Measurements from ENCODE around the gene AURKA. TPM values are rescaled to one million over a fixed set of nuclear protein-coding genes. Genes with fewer than 3 reads are reported as not detected.

The AURKA gene
- total RNA-seq, 2 donors from 2014 or later: 110 to 142 TPM

DNA sequence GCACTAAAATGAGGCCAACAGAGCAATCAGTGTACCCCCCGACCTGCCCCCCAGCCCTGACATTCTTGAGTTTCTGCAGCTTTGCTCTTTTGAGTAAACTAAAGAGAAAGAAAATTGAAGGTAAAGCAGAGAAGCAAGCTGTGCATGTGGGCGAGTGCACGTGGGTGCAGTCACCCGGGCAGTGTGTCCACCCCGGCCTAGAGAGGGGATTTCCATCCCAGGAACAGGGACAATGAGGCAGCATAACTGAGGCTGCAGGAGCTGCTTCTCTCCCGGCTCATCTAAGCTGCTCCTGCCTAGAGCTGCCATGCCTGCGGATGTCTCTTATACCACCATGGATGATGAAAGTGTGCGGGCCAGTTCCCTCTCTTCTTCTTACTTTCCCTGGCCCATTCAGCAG, 36.9 kb upstream of the AURKA start:
- H3K27me3 Mint-ChIP-seq (ENCODE audit: low read depth): no peaks in the 10 kb centered on the region
- ATAC-seq (replicated peaks in 1 of 2): no peak
- H3K9me3 Mint-ChIP-seq: no peaks in the 10 kb centered on the region
- H3K36me3 Mint-ChIP-seq (ENCODE audit: insufficient read depth in 2 of 2): peaks cover 0 to 5% of the 10 kb centered on the region in 2 donors
- peak overlapping the region; percentile 64 to 66 for H3K4me3 Mint-ChIP-seq
- DNase-seq: no peak
- peaks cover 56% of the 10 kb centered on the region for H3K4me1 Mint-ChIP-seq (ENCODE audit: low read depth)
- H3K27ac Mint-ChIP-seq: peak overlapping the region; percentile 91

DNA sequence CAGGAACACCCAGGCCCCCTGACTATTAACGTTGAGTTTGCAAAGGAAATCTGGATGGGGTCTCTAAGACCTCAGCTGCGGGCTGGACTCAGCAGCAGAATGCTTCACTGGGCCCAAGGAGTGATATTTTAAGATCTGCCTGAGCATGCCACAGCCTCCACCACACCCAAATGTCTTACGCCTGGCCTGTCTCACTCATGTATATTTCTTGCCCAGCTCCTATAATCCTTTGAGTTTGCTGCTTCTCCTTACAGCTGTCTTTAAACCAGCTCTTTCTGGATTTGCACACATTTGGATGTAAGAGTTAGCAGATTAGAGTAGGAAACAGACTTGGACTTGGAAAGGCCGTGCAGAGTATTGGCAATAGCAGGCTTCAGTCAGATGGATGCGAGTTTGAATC, 36.4 kb upstream of the AURKA start:
- peaks cover 0 to 5% of the 10 kb centered on the region in 2 donors for H3K36me3 Mint-ChIP-seq (ENCODE audit: insufficient read depth in 2 of 2)
- H3K4me1 Mint-ChIP-seq (ENCODE audit: low read depth): peaks cover 53% of the 10 kb centered on the region
- no peak overlapping the region for H3K4me3 Mint-ChIP-seq
- no peak for ATAC-seq (replicated peaks in 1 of 2)
- no peaks in the 10 kb centered on the region for H3K27me3 Mint-ChIP-seq (ENCODE audit: low read depth)
- DNase-seq: no peak
- peak overlapping the region; percentile 35 for H3K27ac Mint-ChIP-seq
- H3K9me3 Mint-ChIP-seq: no peaks in the 10 kb centered on the region

DNA sequence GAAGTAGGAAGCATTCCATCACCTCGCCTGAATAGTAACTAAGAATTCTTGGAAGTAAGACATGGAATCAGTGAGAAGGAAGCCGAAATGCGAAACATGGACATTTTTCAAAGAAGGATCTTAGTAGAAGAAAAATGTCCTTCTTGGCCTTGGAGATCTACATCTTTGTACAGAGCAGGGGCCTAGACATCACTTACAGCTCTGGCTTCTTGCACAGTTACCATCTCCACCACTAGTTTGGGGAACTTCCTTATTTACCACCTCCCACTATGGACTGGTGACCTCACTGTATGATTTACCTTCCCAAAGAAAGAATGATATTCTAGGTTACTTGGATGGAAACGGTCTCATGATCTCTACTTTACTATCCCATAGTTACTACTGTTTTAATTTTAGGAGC, 35.8 kb upstream of the AURKA start:
- ATAC-seq (replicated peaks in 1 of 2) (no peak), DNase-seq (no peak)
- Mint-ChIP-seq H3K4me1 (ENCODE audit: low read depth) (peaks cover 51% of the 10 kb centered on the region), H3K36me3 (ENCODE audit: insufficient read depth in 2 of 2) (peaks cover 0 to 5% of the 10 kb centered on the region in 2 donors), H3K4me3 (peak overlapping the region in 1 of 2 donors; percentile 8), H3K27me3 (ENCODE audit: low read depth) (no peaks in the 10 kb centered on the region), H3K27ac (peak overlapping the region; percentile 2), H3K9me3 (no peaks in the 10 kb centered on the region)

DNA sequence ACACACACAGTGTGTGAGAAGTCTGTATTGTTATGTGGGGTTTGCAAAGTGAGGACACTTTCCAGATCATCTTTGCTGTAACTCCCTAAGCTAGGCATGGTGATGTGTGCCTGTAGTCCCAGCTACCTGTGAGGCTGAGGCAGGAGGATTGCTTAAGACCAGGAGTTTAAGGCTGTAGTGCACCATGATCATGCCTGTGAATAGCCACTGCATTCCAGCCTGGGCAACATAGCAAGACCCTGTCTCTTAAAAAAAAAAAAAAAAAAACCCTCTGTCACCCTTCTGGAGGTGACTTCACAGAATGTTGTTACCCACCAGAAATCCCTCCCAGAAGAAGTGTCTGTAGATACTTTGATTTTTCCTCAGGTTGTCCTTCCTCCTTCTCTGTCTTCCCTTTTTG, 34.9 kb upstream of the AURKA start:
- Mint-ChIP-seq H3K27me3 (ENCODE audit: low read depth) (no peaks in the 10 kb centered on the region), H3K27ac (no peak overlapping the region), H3K36me3 (ENCODE audit: insufficient read depth in 2 of 2) (peaks cover 0 to 5% of the 10 kb centered on the region in 2 donors), H3K9me3 (no peaks in the 10 kb centered on the region), H3K4me3 (no peak overlapping the region), H3K4me1 (ENCODE audit: low read depth) (peaks cover 60% of the 10 kb centered on the region)
- DNase-seq: no peak
- ATAC-seq (replicated peaks in 1 of 2): no peak

DNA sequence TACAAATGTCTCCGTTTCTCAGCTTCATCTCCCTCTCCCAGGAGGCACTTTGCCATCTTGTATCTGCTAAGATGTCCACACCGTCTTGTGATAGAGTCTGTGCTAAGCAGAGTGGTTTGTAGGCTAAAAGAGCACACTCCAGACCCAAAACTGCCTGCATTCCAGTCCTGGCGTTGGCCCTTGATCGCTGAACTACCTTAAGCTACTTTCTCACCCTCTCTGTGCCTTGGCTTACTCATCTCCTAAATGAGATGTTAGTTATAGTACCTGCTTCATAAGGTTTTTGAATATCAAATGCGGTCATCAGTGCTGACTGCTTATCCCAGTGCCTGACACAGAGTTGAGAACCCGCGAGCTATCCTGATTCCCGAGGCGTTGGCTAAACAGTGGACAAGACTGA, 34.0 kb upstream of the AURKA start:
- no peak for ATAC-seq (replicated peaks in 1 of 2)
- Mint-ChIP-seq H3K4me1 (ENCODE audit: low read depth) (peaks cover 69% of the 10 kb centered on the region), H3K27me3 (ENCODE audit: low read depth) (no peaks in the 10 kb centered on the region), H3K9me3 (no peaks in the 10 kb centered on the region), H3K27ac (no peak overlapping the region), H3K36me3 (ENCODE audit: insufficient read depth in 2 of 2) (peaks cover 0 to 5% of the 10 kb centered on the region in 2 donors), H3K4me3 (no peak overlapping the region)
- no peak for DNase-seq

DNA sequence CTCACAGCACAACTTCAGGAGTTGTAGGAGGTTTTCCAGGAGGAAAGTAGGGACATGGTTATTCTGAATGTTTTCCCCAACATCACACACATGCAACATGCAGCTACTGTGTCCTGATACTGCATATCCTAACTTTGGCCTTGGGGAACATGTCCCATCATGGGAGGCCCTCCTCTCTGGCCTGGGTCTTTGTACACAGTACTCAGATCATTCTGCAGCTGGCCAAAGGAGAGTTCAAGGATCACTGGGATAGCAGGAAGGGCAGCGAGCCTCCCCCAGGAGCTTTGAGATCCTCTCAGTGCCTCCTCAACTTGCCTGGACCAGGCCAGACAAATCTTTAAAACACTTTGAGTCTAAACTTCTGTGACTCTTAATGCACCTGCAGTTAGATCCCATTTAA, 32.9 kb upstream of the AURKA start:
- Mint-ChIP-seq H3K27ac (no peak overlapping the region), H3K4me1 (ENCODE audit: low read depth) (peaks cover 64% of the 10 kb centered on the region), H3K9me3 (no peaks in the 10 kb centered on the region), H3K4me3 (no peak overlapping the region), H3K36me3 (ENCODE audit: insufficient read depth in 2 of 2) (peaks cover 0 to 5% of the 10 kb centered on the region in 2 donors), H3K27me3 (ENCODE audit: low read depth) (no peaks in the 10 kb centered on the region)
- DNase-seq (no peak), ATAC-seq (replicated peaks in 1 of 2) (no peak)

DNA sequence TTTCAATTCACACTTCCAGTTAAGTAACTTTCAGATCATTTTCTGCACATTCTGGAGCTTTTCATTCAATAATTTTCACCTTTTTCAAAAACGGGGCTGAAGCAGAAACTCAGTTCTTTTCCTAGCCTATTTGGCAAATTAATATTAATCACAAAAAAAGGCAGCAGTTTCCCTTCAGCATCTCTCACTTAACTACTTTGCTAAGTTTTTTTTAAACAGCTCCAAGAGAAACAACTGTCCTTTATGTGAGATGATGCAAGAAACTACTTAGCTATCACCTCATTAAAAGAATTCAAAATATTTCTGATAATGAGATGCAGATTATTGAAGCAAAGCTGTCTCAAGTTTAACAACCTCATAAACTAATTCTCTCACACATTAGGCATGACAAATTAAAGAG, 31.9 kb upstream of the AURKA start:
- Mint-ChIP-seq H3K4me3 (no peak overlapping the region), H3K9me3 (no peaks in the 10 kb centered on the region), H3K27ac (no peak overlapping the region), H3K4me1 (ENCODE audit: low read depth) (peaks cover 59% of the 10 kb centered on the region), H3K27me3 (ENCODE audit: low read depth) (no peaks in the 10 kb centered on the region), H3K36me3 (ENCODE audit: insufficient read depth in 2 of 2) (peaks cover under 1 to 1% of the 10 kb centered on the region in 2 donors)
- no peak for ATAC-seq (replicated peaks in 1 of 2)
- DNase-seq: no peak

DNA sequence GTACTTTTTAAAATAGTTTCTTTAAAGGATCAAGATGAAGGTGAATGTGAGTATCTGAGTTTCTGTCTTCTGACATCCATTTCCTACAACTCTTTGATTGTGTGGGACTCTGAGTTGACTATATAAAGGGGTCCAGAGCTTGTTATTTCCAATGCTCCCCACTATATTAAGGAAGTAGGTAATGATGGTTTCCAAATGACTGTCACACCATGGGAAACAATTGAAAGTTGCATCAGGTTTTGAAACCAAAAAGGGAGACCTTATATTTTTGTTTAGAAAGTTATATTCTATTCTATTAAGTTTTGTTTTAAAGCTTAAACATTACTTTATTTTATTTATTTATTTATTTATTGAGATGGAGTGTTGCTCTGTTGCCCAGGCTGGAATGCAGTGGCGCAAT, 31.2 kb upstream of the AURKA start:
- peak overlapping the region; percentile 76 for H3K27ac Mint-ChIP-seq
- H3K4me3 Mint-ChIP-seq: peak overlapping the region in 1 of 2 donors; percentile 24
- H3K9me3 Mint-ChIP-seq: no peaks in the 10 kb centered on the region
- H3K36me3 Mint-ChIP-seq (ENCODE audit: insufficient read depth in 2 of 2): peaks cover 1 to 2% of the 10 kb centered on the region in 2 donors
- no peak for DNase-seq
- H3K4me1 Mint-ChIP-seq (ENCODE audit: low read depth): peaks cover 60% of the 10 kb centered on the region
- no peak for ATAC-seq (replicated peaks in 1 of 2)
- H3K27me3 Mint-ChIP-seq (ENCODE audit: low read depth): no peaks in the 10 kb centered on the region

DNA sequence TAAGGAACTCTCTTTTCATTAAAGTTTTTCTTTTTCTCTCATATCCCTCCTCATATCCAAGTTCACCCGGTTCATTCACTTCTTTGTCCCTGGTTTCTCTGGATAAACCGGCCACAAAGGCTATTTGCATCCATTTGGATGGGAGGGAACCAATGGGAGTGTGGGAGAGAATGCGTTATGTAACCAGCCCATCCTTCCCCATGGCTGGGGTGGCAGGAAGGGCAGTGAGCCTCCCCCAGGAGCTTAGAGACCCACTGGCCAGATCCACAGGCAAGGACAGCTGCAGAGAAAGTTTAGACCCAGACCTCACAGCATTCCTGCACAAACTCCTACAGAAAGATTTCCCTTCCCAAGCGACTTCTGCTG, 30.8 kb upstream of the AURKA start:
- ATAC-seq (replicated peaks in 1 of 2) (no peak), DNase-seq (no peak)
- Mint-ChIP-seq H3K27me3 (ENCODE audit: low read depth) (no peaks in the 10 kb centered on the region), H3K27ac (peak overlapping the region; percentile 76), H3K9me3 (no peaks in the 10 kb centered on the region), H3K4me1 (ENCODE audit: low read depth) (peaks cover 60% of the 10 kb centered on the region), H3K36me3 (ENCODE audit: insufficient read depth in 2 of 2) (peaks cover 1 to 2% of the 10 kb centered on the region in 2 donors), H3K4me3 (peak overlapping the region; percentile 3 to 63)

DNA sequence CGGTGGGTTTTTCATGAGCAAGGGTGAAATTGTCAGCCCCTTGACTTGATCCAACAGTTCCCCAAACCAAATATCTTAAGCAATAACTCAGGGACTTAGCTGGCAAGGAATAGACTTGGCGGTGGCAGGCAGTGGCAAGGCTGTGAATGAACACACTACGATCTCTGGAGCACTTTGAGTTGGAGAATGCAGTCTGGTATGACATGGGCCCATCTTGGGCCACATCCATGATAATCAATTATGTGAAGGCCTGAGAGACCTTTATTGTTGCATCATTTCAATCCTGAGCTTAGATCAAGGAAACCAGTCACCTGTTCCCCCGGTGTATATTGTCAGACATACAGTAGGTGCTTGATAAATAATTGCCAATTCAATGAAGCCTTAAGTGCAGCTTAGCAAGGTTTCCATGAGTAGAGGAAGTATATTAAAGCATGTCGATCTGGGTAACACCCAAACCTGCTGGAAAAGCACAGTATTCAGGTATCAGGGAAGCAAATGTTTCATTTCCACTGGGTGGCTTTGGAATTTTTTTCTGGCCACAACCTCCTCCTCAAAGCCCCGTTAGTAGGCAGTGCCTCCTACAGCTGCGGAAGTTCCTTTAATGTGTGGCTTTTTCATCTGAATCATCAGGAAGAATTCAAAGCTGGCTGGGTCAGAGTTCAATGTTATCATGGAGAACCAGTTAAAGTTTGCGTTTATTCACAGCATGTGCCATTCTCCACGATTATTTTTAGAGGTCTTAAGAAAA, 30.2 kb upstream of the AURKA start:
- Mint-ChIP-seq H3K27me3 (ENCODE audit: low read depth) (no peaks in the 10 kb centered on the region), H3K27ac (peak overlapping the region; percentile 76), H3K9me3 (no peaks in the 10 kb centered on the region), H3K4me1 (ENCODE audit: low read depth) (peaks cover 60% of the 10 kb centered on the region), H3K36me3 (ENCODE audit: insufficient read depth in 2 of 2) (peaks cover 2 to 3% of the 10 kb centered on the region in 2 donors), H3K4me3 (peak overlapping the region; percentile 3 to 63)
- ATAC-seq (replicated peaks in 1 of 2): no peak
- DNase-seq: no peak

DNA sequence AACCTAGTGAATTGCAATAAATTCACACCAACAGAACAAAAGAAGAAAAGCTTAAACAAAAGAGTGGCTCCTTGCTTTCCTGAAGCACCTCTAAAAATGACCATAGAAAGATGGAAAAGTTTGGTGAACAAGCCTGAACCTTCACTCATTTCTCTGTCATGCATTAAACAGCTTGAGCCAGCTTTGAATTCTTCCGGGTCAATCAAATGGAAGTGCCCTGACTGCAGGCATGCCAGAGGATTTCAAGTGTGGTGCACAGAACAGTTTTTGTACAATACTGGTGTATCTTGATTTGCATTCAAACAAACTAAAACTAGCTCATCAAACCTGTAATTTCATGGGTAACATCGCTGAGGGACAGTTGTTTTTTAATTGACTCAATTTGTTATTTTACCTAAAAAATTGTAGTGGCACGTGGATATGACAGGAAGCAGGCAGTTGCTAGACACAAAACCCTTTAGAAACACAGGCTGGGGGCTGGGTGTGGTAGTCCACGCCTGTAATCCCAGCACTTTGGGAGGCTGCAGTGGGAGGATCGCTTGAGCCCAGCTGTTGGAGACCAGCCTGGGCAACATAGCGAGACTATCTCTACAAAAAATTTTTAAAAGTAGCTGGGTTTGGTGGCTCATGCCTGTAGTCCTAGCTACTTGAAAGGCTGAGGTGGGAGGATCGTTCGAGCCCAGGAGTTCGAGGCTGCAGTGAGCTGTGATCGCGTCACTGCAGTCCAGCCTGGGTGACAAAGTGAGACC, 29.1 kb upstream of the AURKA start:
- Mint-ChIP-seq H3K27ac (peak overlapping the region; percentile 82), H3K4me3 (peak overlapping the region; percentile 37 to 63), H3K4me1 (ENCODE audit: low read depth) (peaks cover 69% of the 10 kb centered on the region), H3K27me3 (ENCODE audit: low read depth) (no peaks in the 10 kb centered on the region), H3K36me3 (ENCODE audit: insufficient read depth in 2 of 2) (peaks cover 2 to 4% of the 10 kb centered on the region in 2 donors), H3K9me3 (no peaks in the 10 kb centered on the region)
- ATAC-seq (replicated peaks in 1 of 2) (no peak), DNase-seq (no peak)

DNA sequence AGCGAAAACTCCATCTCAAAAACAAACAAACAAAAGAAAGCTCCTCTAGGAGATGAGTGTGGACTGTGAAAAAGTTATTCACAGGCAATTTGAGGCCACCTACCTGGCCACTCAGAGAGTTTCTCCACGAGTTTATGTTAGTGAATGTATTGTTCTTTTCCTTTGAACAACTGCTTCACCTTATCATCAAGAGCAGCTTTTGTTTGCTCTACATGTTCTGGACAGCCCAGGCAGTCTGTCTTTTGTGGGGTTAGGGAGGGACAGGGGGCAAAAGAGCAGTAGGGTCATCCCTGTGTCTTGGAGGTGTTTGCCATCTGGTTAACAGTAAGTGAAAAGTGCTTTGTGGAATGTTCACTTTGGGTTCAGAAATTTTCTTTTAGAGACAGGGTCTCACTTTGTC, 28.0 kb upstream of the AURKA start:
- Mint-ChIP-seq H3K9me3 (no peaks in the 10 kb centered on the region), H3K36me3 (ENCODE audit: insufficient read depth in 2 of 2) (peaks cover 2 to 4% of the 10 kb centered on the region in 2 donors), H3K27ac (no peak overlapping the region), H3K4me1 (ENCODE audit: low read depth) (peaks cover 74% of the 10 kb centered on the region), H3K27me3 (ENCODE audit: low read depth) (no peaks in the 10 kb centered on the region), H3K4me3 (no peak overlapping the region)
- ATAC-seq (replicated peaks in 1 of 2) (no peak), DNase-seq (no peak)

DNA sequence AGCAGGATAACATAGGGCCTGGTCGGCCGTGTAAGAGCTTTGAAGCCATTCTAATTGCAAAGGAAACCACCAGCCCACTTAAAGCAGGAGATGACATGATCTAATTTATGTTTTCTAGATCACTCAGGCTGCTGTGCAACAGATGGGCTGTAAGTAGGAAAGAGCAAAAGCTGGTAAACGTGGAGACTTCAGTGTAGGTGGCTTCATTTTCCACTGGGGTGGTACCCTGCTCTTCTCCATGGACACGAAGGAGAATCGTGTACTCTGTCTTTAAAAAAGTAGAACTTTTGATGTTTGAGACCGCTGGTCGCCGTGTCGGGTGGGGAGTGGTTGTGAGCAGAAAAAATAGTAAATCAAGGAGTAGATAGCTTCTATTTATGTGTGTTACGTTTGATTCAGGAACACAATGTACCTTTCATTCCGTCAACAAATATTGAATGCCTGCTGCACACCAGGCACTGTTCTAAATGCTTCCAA, 26.4 kb upstream of the AURKA start:
- no peaks in the 10 kb centered on the region for H3K27me3 Mint-ChIP-seq (ENCODE audit: low read depth)
- ATAC-seq (replicated peaks in 1 of 2) (peak; percentile 70 to 71), DNase-seq (peak; percentile 27 to 45)
- no peaks in the 10 kb centered on the region for H3K9me3 Mint-ChIP-seq
- peaks cover 7 to 9% of the 10 kb centered on the region in 2 donors for H3K36me3 Mint-ChIP-seq (ENCODE audit: insufficient read depth in 2 of 2)
- peaks cover 81% of the 10 kb centered on the region for H3K4me1 Mint-ChIP-seq (ENCODE audit: low read depth)
- H3K4me3 Mint-ChIP-seq: peak overlapping the region; percentile 81 to 82
- H3K27ac Mint-ChIP-seq: peak overlapping the region; percentile 95

Measured in activated T-cell treated with anti-CD3 and anti-CD28 coated beads, Interleukin-2, amount 50 U/mL, for 72 hours (primary cell).